ENCODE data around the gene MBD1.

- TF ChIP-seq CTCF (conservative IDR thresholded peaks at IDR 0.05; ENCODE audit: low read depth, low read length) (no peak), EZH2 (IDR thresholded peaks at IDR 0.05; ENCODE audit: borderline replicate concordance, low read depth, low read length, poor library complexity, severe bottlenecking) (no peak)
Observed at GRCh38 chr18:50281295-50281971, at the start of gene MBD1.

All from A673 (cell line).